Skeletal muscle tissue (tissue), 4 donors: Measurements from ENCODE around the gene VWC2. TPM values are rescaled to one million over a fixed set of nuclear protein-coding genes. Genes with fewer than 3 reads are reported as not detected.

Experiments used
- H3K27ac ChIP-seq: one replicate; pipeline ENCODE4 v1.7.0; 2013; ENCODE audit warnings: mild to moderate bottlenecking, low read depth, low read length, inconsistent platforms
- H3K27me3 ChIP-seq, 3 donors: one replicate each; pipeline ENCODE4 v1.7.0; 2013; ENCODE audit warnings: low read length in 3 of 3; ENCODE audit not compliant: control insufficient read depth in 3 of 3, insufficient read depth in 3 of 3
- H3K36me3 ChIP-seq, 3 donors: one replicate each; pipeline ENCODE4 v1.7.0; 2013; ENCODE audit warnings: low read length in 3 of 3; ENCODE audit not compliant: control insufficient read depth in 3 of 3, insufficient read depth in 3 of 3
- H3K4me1 ChIP-seq, 3 donors: one replicate each; pipeline ENCODE4 v1.7.0; 2013; ENCODE audit warnings: low read length in 3 of 3, mild to moderate bottlenecking in 3 of 3; ENCODE audit not compliant: control insufficient read depth in 3 of 3, insufficient read depth in 3 of 3
- H3K4me3 ChIP-seq, 3 donors: one replicate each; pipeline ENCODE4 v1.7.0; 2013; ENCODE audit warnings: low read length in 3 of 3
- H3K9ac ChIP-seq, 3 donors: one replicate each; pipeline ENCODE4 v1.7.0; 2013; ENCODE audit warnings: low read length in 3 of 3, mild to moderate bottlenecking in 3 of 3, moderate library complexity in 2 of 3, low read depth in 1 of 3
- H3K9me3 ChIP-seq, 3 donors: one replicate each; pipeline ENCODE4 v1.7.0; 2013; ENCODE audit warnings: low read length in 3 of 3; ENCODE audit not compliant: control insufficient read depth in 3 of 3
- total RNA-seq: library from RNA; depleted of rRNA; stranded (reverse); fragments of >200 nt; gene quantifications from one replicate; pipeline ENCODE4 v1.2.3, GENCODE V29; 2014
- donor health status: Osteomylitis.

VWC2 gene
- total RNA-seq, 1 donor from 2014 or later, result under 0.01 TPM

DNA sequence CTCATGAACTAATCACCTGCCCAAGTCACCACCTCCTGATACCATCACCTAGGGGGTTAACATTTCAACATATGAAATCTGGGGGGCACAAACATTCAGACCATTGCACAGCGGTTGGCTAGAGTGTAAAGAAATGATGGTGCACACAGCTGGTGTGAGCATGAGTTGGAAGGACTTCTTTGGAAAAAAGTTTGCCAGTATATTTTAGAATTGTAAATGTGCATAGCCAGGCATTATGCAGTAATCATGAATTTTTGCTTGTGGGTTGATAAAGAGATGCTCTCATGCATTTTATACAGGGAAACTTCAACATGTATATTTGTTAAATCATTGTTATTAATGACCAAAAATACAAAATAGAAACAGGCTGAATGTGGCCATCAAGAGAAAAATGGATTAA lies 100.0 kb downstream of the VWC2 start:
- H3K4me3 ChIP-seq, result no peak overlapping the region
- H3K27ac ChIP-seq, result no peak overlapping the region
- H3K9me3 ChIP-seq, result no peaks in the 10 kb centered on the region
- H3K9ac ChIP-seq, result no peak overlapping the region
- H3K4me1 ChIP-seq, result no peaks in the 10 kb centered on the region
- H3K27me3 ChIP-seq, result no peaks in the 10 kb centered on the region
- no peaks in the 10 kb centered on the region for H3K36me3 ChIP-seq

DNA sequence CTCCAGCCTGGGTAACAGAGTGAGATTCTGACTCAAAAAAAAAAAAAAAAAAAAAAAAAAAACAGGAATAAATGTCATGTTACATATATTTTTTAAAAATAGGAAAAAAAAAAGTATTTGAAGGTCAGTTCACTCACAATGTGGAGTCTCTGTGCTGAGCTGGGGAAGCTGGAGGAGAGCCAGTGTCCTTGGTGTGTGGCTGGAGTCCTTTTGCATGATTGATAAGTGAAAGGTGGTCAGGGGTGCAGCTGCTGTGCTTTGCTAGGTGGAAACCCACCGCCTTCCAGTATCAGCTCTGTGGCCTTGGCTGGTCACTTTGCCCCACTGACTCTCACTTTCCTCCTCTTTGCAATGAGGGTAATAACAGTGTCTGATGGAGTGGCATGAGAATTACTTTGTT lies 101.9 kb downstream of the VWC2 start:
- Histone ChIP-seq H3K27ac (no peak overlapping the region), H3K4me3 (no peak overlapping the region), H3K9me3 (no peaks in the 10 kb centered on the region), H3K4me1 (no peaks in the 10 kb centered on the region), H3K27me3 (no peaks in the 10 kb centered on the region), H3K36me3 (no peaks in the 10 kb centered on the region), H3K9ac (no peak overlapping the region)

DNA sequence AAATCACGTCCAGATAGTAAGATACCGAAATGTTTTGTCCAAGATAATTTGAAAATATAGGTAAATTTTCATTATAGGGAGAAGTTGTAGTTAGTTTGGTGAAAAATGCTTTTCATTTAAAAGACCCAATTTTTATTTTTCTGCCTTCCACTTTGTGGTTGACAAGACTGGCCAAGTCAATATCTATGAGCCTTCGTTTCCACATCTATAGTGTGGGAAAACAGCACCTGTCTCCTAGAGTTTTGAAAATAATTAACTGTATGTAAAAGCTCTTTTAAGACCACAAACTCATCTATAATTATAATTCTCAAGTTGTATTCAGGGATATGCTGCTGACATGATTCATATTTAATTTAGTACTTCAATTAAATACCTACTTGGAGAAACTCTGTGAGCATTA lies 102.8 kb downstream of the VWC2 start:
- Histone ChIP-seq H3K27ac (no peak overlapping the region), H3K27me3 (no peaks in the 10 kb centered on the region), H3K9me3 (no peaks in the 10 kb centered on the region), H3K4me3 (no peak overlapping the region), H3K9ac (no peak overlapping the region), H3K36me3 (no peaks in the 10 kb centered on the region), H3K4me1 (no peaks in the 10 kb centered on the region)

DNA sequence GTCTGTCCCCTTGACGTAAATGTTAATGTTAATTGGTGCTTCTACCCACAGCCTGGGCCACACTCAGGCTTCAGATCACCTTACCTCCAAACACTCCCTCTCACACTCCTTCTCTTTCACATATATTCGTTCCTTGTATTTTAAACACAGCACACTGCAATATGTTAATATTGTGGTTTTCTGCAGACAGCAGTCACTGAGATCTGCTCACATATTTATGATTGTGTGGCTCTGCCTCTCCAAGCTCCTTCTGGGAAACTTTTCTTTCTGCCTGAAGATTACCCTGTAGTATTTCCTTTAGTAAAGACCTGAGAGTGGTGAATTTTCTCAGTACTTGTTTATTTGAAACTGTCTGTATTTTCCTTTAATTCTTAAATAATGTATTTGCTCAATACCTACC lies 104.7 kb downstream of the VWC2 start:
- no peak overlapping the region for H3K9ac ChIP-seq
- H3K4me3 ChIP-seq, result no peak overlapping the region
- H3K27me3 ChIP-seq, result no peaks in the 10 kb centered on the region
- no peaks in the 10 kb centered on the region for H3K36me3 ChIP-seq
- no peaks in the 10 kb centered on the region for H3K4me1 ChIP-seq
- no peak overlapping the region for H3K27ac ChIP-seq
- no peaks in the 10 kb centered on the region for H3K9me3 ChIP-seq

DNA sequence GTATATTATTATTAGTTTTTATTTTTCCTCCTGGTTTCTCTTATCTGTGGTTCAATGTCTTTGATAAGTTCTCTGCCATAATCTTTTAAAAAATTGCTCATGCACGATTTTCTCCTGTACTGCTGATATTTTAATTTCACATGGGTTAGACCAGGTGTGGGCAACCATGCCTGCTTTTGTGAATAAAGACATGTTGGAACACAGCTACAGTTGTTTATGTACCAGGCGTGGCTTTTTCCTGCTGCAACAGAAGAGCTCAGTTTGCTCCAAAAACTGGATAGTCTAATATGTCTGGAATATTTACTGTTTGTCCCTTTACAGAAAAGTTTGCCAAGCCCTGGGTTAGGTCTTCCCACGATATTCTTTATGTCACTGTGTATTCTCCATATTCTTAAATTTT lies 105.2 kb downstream of the VWC2 start:
- no peaks in the 10 kb centered on the region for H3K36me3 ChIP-seq

DNA sequence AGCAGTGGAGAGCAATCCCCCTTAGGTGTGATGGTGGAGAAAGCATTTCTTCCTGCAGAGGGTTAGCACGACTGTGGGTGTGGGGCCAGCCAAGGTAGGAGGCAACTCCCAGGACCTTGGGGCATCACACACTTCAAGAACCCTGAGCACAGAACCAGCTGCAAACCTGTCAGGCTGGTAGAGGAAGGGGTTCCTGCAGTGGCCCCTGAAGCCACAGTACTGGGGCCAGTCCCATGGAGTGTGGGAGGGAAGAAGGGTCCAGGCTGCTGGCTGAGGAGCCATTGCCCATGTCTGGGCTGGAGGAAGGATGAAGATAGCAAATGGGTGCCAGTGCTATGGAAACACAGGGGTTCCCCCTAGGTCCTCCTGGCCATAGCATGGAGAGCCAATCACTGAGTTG lies 110.5 kb downstream of the VWC2 start:
- Histone ChIP-seq H3K4me3 (no peak overlapping the region), H3K9ac (no peak overlapping the region), H3K9me3 (no peaks in the 10 kb centered on the region), H3K27me3 (no peaks in the 10 kb centered on the region), H3K36me3 (no peaks in the 10 kb centered on the region), H3K4me1 (no peaks in the 10 kb centered on the region), H3K27ac (no peak overlapping the region)

More for the DNA sequence above, 105.2 kb downstream of the VWC2 start:
- Histone ChIP-seq H3K4me1 (no peaks in the 10 kb centered on the region), H3K27me3 (no peaks in the 10 kb centered on the region), H3K27ac (no peak overlapping the region), H3K4me3 (no peak overlapping the region), H3K9ac (no peak overlapping the region), H3K9me3 (no peaks in the 10 kb centered on the region)

DNA sequence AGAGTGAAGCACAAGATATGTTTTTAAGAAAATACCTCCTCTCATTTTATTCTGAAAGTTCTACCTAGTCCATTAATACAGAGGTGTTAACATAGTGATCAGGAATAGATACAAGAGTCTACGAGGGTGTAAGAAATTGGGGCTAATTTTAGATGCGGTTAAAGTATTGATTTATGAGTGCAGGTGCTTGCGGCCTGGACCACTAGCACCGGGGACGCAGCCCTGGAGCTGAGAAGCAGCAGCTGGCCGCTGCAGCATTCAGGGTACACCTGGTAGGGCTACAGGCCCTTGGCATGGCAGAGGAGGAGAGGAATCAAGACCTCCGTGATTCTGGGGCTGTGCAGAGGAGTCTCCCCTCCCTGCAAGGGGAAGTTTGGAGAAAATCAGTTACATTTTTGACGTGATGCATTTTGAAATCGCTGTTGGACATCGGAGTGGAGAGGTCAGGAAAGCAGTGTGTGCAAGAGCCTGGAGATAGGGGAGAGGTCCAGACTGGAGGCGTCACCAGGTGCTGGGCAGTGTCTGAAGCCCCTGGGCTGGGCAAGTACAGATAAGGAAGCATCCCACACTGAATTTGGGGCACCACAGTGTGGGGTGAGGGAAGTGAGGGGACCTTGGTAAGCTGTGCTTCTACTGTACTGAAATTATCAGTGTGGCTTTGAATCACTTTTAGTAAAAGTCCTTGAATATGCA lies 112.3 kb downstream of the VWC2 start:
- no peaks in the 10 kb centered on the region for H3K27me3 ChIP-seq

DNA sequence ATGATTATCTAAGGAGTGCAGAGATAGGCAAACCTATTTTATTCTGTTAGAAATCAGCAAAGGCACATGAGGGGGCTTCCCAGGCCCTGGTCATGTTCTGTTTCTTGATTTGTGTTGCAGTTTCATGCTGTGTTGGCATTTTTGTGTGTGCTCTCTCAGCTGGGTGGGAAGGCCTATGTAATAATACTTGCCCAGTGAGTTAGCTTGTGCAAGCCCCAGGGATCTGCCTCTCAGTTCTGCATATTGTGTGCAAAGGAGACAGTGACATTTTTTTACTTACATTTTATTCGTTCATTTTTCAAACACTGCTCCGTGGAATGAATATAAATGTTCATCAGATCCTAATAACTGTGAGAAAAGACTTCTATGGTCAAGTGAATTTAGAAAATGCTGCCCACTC lies 119.0 kb downstream of the VWC2 start:
- Histone ChIP-seq H3K27me3 (no peaks in the 10 kb centered on the region), H3K36me3 (no peaks in the 10 kb centered on the region), H3K4me3 (no peak overlapping the region), H3K27ac (no peak overlapping the region), H3K9me3 (no peaks in the 10 kb centered on the region), H3K9ac (no peak overlapping the region), H3K4me1 (no peaks in the 10 kb centered on the region)

More for the DNA sequence above, 112.3 kb downstream of the VWC2 start:
- Histone ChIP-seq H3K27ac (no peak overlapping the region), H3K36me3 (no peaks in the 10 kb centered on the region), H3K9ac (no peak overlapping the region), H3K4me3 (no peak overlapping the region), H3K4me1 (no peaks in the 10 kb centered on the region), H3K9me3 (no peaks in the 10 kb centered on the region)

DNA sequence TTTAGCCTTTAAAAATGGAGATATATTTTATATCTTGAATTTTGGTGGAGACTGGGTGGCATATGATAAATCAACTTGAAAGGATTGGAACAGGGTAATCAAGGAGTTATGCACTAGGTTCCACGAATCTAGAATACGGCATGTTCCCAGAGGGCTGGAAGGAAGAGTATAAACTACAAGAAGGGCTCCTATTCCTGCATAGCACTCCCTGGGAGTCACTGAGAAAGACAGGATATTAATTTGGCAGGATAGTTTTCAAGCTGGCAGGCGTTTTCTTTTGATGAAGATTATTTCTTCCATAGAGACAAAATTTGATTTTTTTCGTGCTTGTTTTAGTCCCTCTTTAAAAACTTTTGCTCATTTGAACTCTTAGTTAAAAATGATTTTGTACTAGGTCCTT lies 119.7 kb downstream of the VWC2 start:
- Histone ChIP-seq H3K27ac (no peak overlapping the region), H3K27me3 (no peaks in the 10 kb centered on the region), H3K9ac (no peak overlapping the region), H3K4me3 (no peak overlapping the region), H3K4me1 (no peaks in the 10 kb centered on the region), H3K36me3 (no peaks in the 10 kb centered on the region), H3K9me3 (no peaks in the 10 kb centered on the region)

DNA sequence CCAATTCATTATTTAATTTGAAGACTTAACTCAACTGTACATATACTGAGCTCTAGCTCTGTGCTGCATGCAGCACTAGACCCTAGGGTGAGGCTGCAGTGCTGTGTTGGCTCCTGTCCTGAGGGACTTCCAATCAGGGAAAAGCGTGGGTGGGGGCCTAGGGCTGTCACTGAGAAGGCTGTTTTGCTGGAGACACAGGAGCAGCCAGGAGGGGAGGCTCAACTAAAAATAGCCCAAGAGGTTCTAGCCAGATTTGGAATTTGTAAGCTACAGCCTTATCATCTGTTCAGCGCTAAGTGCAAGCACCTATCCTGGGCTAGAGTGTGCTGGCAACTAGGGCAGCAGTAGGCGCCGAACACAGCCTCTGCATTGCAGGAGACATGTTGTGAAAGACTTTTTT lies 121.1 kb downstream of the VWC2 start:
- H3K36me3 ChIP-seq, result no peaks in the 10 kb centered on the region
- H3K4me3 ChIP-seq, result no peak overlapping the region
- no peaks in the 10 kb centered on the region for H3K9me3 ChIP-seq
- no peaks in the 10 kb centered on the region for H3K27me3 ChIP-seq
- no peak overlapping the region for H3K9ac ChIP-seq
- no peak overlapping the region for H3K27ac ChIP-seq
- H3K4me1 ChIP-seq, result no peaks in the 10 kb centered on the region
